HG03521 (cell line): Measurements from ENCODE around the gene HIF1A.

Experiments
- ATAC-seq: cut with Tn5 transposase; IDR thresholded peaks from one replicate; pipeline ENCODE4 v1.9.1; 2021; ENCODE audit warnings: mild to moderate bottlenecking, moderate library complexity; ENCODE audit not compliant: unreplicated experiment

The HIF1A gene

DNA sequence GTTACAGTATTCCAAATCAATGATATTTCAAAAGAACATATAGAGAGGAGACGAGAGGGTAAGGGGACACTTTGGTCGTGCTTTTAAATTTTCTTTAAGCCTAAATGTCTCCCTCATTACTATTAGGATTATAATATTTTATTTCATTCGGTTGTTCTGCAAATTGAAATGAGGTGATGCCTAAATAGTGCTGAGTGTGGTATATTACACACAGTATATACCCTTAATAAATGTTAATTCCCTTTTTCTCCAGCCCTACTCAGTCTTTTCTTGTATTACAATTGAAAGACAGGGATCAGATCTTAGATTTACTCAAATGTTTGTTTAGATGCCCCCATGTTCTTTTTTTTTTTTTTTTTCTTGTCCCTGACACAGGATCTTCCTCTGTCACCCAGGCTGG is 74.6 kb downstream of the HIF1A start:
- no peak for ATAC-seq

DNA sequence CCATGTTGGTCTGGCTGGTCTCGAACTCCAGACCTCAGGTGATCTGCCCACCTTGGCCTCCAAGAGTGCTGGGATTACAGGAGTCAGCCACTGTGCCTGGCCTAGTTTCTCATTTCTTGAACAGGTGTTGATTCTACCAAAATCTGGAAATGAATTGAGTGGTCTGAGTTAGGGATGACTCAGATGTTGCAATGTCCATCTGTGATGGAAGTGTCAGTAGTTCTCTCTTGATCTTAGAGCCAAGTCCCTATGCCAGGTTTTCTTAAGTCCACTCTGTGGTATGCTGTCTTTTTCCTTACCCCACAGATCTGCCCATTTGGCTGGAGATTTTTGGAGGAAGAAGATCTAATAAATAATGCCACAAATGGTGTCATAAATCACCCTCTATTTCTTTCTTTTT is 79.5 kb downstream of the HIF1A start:
- no peak for ATAC-seq

DNA sequence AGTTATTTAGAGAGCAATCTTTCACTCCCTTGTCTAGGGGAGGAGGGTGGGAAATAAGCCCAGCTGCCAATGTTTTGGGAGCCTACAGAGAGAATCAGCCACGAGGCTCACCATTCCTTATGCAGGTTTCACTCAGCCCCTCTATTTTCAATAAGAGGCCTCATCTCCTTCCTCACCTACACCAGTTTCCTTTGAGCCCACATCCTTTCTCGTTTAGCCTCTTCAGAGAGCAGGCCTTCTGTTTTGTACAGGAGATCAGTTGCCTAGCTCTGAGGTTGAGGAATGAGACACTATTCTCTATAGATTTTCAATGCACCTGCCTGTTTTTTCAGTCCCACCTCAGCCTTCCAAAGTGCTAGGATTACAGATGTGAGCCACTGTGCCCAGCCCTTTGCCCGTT is 84.8 kb downstream of the HIF1A start:
- no peak for ATAC-seq

DNA sequence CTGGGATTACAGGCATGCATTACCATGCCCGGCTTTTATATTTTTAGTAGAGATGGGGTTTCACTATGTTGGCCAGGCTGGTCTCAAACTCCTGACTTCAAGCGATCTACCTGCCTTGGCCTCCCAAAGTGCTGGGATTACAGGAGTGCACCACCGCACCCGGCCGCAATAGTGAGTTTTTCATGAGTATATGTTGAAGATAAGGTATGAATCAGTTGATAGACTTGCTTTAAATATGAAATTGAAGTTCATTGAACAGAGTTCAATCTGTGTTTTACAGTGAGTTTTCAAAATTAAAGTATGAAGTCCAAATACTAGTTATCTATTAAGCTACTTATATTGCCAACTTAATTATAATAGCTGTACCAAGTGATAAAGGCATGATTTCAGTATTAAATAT is 102.0 kb downstream of the HIF1A start:
- ATAC-seq = no peak
